GM12873 (cell line): ENCODE data around the gene KLHL34.

ENCODE experiments used
- CTCF ChIP-seq: IDR thresholded peaks from 2 replicates; pipeline ENCODE4 v1.5.1; 2012; ENCODE audit warnings: low read depth, mild to moderate bottlenecking, moderate library complexity, low read length, control low read depth; ENCODE audit not compliant: insufficient read depth; ENCODE audit errors: missing control alignments

KLHL34 gene

GRCh38 chrX:21661316-21661715 is 3.2 kb upstream of the KLHL34 start:
- no peak for TF ChIP-seq CTCF

- TF ChIP-seq CTCF: no peak
These were observed 2.0 kb upstream of the KLHL34 start for GRCh38 chrX:21660156-21660555.

DNA sequence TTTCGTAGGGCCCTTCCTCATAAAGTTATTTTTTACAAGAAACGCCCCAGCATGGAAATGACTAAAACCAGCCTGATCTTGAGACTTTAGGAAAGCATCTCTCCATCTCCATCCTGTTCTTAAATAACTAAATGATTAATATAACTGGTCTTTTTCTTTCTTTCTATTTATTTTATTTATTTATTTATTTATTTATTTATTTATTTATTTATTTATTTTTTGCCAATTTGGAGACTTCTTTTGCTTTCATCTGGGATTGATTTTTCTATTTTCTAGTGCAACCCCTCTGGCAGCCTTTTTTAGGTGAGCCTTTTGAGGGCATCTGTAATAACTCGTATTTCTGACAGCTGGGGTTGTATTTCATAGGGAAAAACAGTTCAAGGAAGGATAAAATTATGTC is 1.2 kb upstream of the KLHL34 start:
- TF ChIP-seq CTCF: no peak

DNA sequence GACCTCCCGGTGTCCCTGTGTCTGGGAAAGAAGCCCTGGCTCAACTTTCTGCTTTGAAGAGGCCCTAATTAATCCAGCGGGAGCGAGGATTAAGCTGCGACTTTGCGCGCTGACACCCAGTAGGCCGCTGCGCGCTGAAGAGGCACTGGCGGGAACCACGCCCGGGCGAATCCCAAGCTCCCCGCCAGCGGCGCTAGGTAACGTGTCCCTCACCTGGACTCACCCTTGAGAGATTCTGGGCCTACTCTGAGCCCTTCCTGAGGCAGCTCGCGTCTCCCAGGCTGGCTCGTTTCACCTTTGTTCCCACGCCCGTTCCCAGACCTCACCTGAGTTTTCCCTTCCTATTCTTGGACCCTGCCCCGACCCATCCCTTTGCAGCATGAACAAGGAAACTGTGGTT is 616 bp upstream of the KLHL34 start:
- no peak for TF ChIP-seq CTCF

GRCh38 chrX:21657318-21658151 is 595 bp downstream of the KLHL34 start:
- TF ChIP-seq CTCF: no peak

GRCh38 chrX:21656587-21657317 is 1.4 kb downstream of the KLHL34 start:
- no peak for TF ChIP-seq CTCF

GRCh38 chrX:21655901-21656586 is 2.1 kb downstream of the KLHL34 start:
- no peak for TF ChIP-seq CTCF
